ENCODE data around the gene UBB.

DNA sequence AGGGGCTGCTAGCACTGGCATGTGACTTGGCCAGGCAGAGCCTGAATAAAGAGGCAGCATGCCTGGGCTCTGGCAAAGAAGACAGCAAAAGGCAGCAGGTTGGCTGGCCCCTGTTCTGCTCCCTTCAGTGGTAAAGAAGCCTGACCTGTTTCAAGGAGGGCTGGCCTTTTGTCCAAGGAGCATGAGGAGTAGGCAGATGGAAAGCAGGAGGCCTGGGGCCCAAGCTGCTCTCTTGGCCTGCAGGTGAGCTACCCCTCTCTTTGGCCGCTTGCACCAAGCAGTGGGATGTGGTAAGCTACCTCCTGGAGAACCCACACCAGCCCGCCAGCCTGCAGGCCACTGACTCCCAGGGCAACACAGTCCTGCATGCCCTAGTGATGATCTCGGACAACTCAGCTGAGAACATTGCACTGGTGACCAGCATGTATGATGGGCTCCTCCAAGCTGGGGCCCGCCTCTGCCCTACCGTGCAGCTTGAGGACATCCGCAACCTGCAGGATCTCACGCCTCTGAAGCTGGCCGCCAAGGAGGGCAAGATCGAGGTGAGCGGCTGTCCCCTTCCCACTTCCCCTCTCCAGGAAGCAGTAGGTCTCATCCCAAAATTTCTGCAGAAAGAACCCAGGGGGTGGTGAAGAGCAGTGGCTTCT, 42.5 kb downstream of the UBB start:
- TF ChIP-seq, protein P1, sequence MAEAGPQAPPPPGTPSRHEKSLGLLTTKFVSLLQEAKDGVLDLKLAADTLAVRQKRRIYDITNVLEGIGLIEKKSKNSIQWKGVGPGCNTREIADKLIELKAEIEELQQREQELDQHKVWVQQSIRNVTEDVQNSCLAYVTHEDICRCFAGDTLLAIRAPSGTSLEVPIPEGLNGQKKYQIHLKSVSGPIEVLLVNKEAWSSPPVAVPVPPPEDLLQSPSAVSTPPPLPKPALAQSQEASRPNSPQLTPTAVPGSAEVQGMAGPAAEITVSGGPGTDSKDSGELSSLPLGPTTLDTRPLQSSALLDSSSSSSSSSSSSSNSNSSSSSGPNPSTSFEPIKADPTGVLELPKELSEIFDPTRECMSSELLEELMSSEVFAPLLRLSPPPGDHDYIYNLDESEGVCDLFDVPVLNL (CRISPR knock-in tag; IDR thresholded peaks at IDR 0.05; ENCODE audit: low read depth) = no peak
- TF ChIP-seq TOE1 (IDR thresholded peaks at IDR 0.05; ENCODE audit: borderline replicate concordance) (no peak), TOE1 (CRISPR knock-in tag; IDR thresholded peaks at IDR 0.05; ENCODE audit: borderline replicate concordance, low read depth) (no peak), YY1 (IDR thresholded peaks at IDR 0.05; ENCODE audit: borderline replicate concordance in 1 of 3, control insufficient read depth in 1 of 3, extremely low read depth in 1 of 3, insufficient read depth in 3 of 3, insufficient read length in 1 of 3, insufficient replicate concordance in 2 of 3, low read depth in 1 of 3, low read length in 2 of 3) (no peak), BCL6 (CRISPR knock-in tag; IDR thresholded peaks at IDR 0.05) (no peak), CBFB (CRISPR knock-in tag; IDR thresholded peaks at IDR 0.05) (no peak), ATF7 (IDR thresholded peaks at IDR 0.05) (no peak)

Measured in K562 (cell line).